HepG2 (cell line): Measurements from ENCODE around the gene TF. TPM values are rescaled to one million over a fixed set of nuclear protein-coding genes. Genes with fewer than 3 reads are reported as not detected.

Experiments
- ASH2L ChIP-seq: fragments of 300-600, 200-600 bp; sonication (generic); IDR thresholded peaks from 2 replicates; pipeline ENCODE4 v1.7.0; 2017; ENCODE audit warnings: low read depth, mild to moderate bottlenecking, moderate library complexity, mixed read lengths, low read length; ENCODE audit not compliant: insufficient read length
- HOMEZ ChIP-seq: IDR thresholded peaks from 2 replicates; pipeline ENCODE4 v1.6.1; 2016; ENCODE audit warnings: low read depth
- SAFB2 ChIP-seq: sonication (generic); formaldehyde crosslinking; IDR thresholded peaks from 2 replicates; pipeline ENCODE4 v1.5.1; 2020; ENCODE audit warnings: missing genetic modification reagents, low read depth, mild to moderate bottlenecking, borderline replicate concordance
- THAP8 ChIP-seq: sonication (generic); formaldehyde crosslinking; IDR thresholded peaks from 2 replicates; pipeline ENCODE4 v1.5.1; 2020; ENCODE audit warnings: missing genetic modification reagents, mild to moderate bottlenecking, borderline replicate concordance
- WIZ ChIP-seq: sonication (generic); formaldehyde crosslinking; IDR thresholded peaks from 2 replicates; pipeline ENCODE4 v1.5.1; 2020; ENCODE audit warnings: mild to moderate bottlenecking, missing genetic modification reagents
- ZBTB14 ChIP-seq: sonication (generic); formaldehyde crosslinking; IDR thresholded peaks from 2 replicates; pipeline ENCODE4 v1.4.0; 2020; ENCODE audit warnings: missing genetic modification reagents
- ZBTB39 ChIP-seq: sonication (generic); formaldehyde crosslinking; IDR thresholded peaks from 2 replicates; pipeline ENCODE4 v1.5.0; 2020; ENCODE audit warnings: missing genetic modification reagents
- ZNF260 ChIP-seq: sonication (generic); formaldehyde crosslinking; IDR thresholded peaks from 2 replicates; pipeline ENCODE4 v1.4.0; 2020; ENCODE audit warnings: missing genetic modification reagents, low read depth, mild to moderate bottlenecking, borderline replicate concordance
- ZNF280B ChIP-seq: sonication (generic); formaldehyde crosslinking; IDR thresholded peaks from 2 replicates; pipeline ENCODE4 v1.5.0; 2020; ENCODE audit warnings: missing genetic modification reagents, mild to moderate bottlenecking, borderline replicate concordance
- ZNF362 ChIP-seq: sonication (generic); formaldehyde crosslinking; IDR thresholded peaks from 2 replicates; pipeline ENCODE4 v1.4.0; 2020; ENCODE audit warnings: missing genetic modification reagents, mild to moderate bottlenecking, borderline replicate concordance
- ZNF432 ChIP-seq: sonication (generic); formaldehyde crosslinking; IDR thresholded peaks from 2 replicates; pipeline ENCODE4 v1.5.0; 2020; ENCODE audit warnings: missing genetic modification reagents, mild to moderate bottlenecking, borderline replicate concordance
- ZNF563 ChIP-seq: sonication (generic); formaldehyde crosslinking; IDR thresholded peaks from 2 replicates; pipeline ENCODE4 v1.8.0; 2022; ENCODE audit warnings: mild to moderate bottlenecking, moderate library complexity, missing genetic modification reagents
- ZNF597 ChIP-seq: sonication (generic); formaldehyde crosslinking; IDR thresholded peaks from 2 replicates; pipeline ENCODE4 v1.5.0; 2020; ENCODE audit warnings: missing genetic modification reagents
- ZNF720 ChIP-seq: sonication (generic); formaldehyde crosslinking; IDR thresholded peaks from 2 replicates; pipeline ENCODE4 v1.4.0; 2020; ENCODE audit warnings: missing genetic modification reagents
- ZNF776 ChIP-seq: sonication (generic); formaldehyde crosslinking; IDR thresholded peaks from 2 replicates; pipeline ENCODE4 v1.4.0; 2020; ENCODE audit warnings: mild to moderate bottlenecking, missing genetic modification reagents
- ZNF800 ChIP-seq: sonication (generic); formaldehyde crosslinking; IDR thresholded peaks from 2 replicates; pipeline ENCODE4 v1.4.0; 2020; ENCODE audit warnings: missing genetic modification reagents
- polyA plus RNA-seq, 8 experiments: library from polyadenylated mRNA; depleted of rRNA in 3 of 8; stranded (reverse) in 7 of 8; unstranded in 1 of 8; fragments of >200 nt; fragmentation: Illumina TruSeq in 4 of 8; extraction: Trizol in 4 of 8; gene quantifications; 2 replicates each; pipeline versions ENCODE4 v1.2.1 to v1.2.3, GENCODE V29; 2011 to 2016; ENCODE audit warnings: low read depth in 4 of 8, missing spikeins in 1 of 8, mixed read lengths in 1 of 8; ENCODE audit not compliant: insufficient read depth in 1 of 8
- total RNA-seq, 5 experiments: library from RNA; depleted of rRNA; stranded (reverse); fragments of >200 nt; fragmentation: Illumina TruSeq; extraction: Trizol; gene quantifications; 2 replicates each; pipeline ENCODE4 v1.2.3, GENCODE V29; 2016; ENCODE audit warnings: low read depth in 1 of 5

TF gene
- total and polyA plus RNA-seq, 2 of the 13 experiments (the other 11 are each of a cell fraction or from before 2014, with no cell fraction given): 10,074 to 11,821 TPM

- TF ChIP-seq ZBTB14 (no peak), ZNF720 (CRISPR knock-in tag) (no peak), ZBTB39 (CRISPR knock-in tag) (no peak), ZNF563 (CRISPR knock-in tag) (no peak), ZNF800 (CRISPR knock-in tag) (no peak), ZNF260 (CRISPR knock-in tag) (no peak), ZNF280B (CRISPR knock-in tag) (no peak), WIZ (CRISPR knock-in tag) (no peak), HOMEZ (CRISPR knock-in tag) (peak; percentile 95), ZNF432 (no peak), ZNF776 (CRISPR knock-in tag) (no peak), ZNF362 (CRISPR knock-in tag) (no peak; the same call in 1 of the 2 replicates), ASH2L (peak; percentile 68), SAFB2 (CRISPR knock-in tag) (no peak), THAP8 (CRISPR knock-in tag) (no peak), ZNF597 (no peak)
Measured at GRCh38 chr3:133730993-133731392, 15.2 kb upstream of the TF start (continued).
